GM21723 (cell line): ENCODE measurements around the gene FAM171A1.
"Not testable (repeated sequence)": the region's sequence is repeated elsewhere in the genome, so short reads cannot be mapped to it uniquely, and the experiment has no call there.

ENCODE experiments used
- ATAC-seq: cut with Tn5 transposase; IDR thresholded peaks from one replicate; pipeline ENCODE4 v1.9.1; 2021; ENCODE audit warnings: mild to moderate bottlenecking, moderate library complexity; ENCODE audit not compliant: unreplicated experiment

Gene FAM171A1

DNA sequence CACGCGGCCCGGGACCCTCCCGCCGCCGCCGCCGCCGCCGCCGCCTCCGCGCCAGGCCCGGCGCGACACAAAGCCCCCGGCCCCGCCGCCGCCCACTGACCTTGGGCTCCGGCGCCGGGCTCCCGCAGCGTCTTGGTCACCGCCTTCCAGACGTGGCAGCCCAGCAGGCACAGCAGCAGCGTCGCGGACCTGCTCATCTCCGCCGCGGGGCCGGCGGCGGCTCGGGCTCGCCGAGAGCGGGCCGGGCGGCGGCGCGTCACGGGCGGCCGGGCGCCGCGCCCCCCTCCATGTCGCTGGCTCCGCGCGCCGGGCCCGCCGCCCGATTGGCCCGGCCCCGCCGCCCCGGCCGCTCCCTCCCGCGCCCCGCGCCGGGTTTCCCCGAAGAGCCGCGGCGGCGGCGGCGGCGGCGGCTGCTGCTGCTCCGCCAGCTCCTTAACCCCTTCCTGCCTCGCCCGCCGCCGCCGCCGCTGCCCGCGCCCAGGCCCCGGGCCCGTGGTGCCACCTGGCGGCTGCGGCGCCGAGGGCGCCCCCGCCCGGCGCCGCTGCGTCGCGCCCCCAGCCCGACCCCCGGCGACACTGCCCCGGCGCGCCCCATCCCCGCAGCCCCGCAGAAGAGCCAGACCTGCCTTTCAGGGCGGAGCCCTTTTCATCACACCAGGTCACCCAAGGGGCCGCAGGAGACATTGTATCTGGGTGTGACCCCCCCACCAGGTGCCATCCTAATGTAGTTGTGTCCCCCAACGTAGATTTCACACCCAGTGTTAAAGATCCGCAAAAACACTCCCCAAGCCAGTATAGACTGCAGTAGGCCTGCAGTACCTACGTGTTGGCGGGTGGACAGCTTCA, at the start of gene FAM171A1:
FAM171A1 (minus strand) TSS at position 434 of the 846 bp plus-strand sequence; CDS start at position 197, 237 bp downstream.
- ATAC-seq, result peak; percentile 56

DNA sequence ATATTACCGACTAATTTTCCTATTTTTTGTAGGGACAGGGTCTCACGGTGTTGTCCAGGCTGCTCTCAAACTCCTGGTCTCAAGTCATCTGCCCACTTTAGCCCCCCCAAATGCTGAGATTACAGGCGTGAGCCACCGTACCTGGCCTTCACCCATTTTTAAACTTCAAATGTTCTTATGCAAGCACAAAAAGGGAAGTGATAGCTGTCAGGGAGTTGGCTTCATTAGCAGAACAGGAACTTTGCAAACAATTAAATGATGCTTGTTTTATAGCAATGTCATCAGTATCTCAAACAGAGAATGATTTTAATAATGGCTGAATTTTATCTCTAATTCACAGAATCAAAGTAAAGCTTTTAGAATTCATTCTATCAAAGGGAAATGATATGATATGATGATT, 49.8 kb upstream of the FAM171A1 start:
- ATAC-seq, result no peak

DNA sequence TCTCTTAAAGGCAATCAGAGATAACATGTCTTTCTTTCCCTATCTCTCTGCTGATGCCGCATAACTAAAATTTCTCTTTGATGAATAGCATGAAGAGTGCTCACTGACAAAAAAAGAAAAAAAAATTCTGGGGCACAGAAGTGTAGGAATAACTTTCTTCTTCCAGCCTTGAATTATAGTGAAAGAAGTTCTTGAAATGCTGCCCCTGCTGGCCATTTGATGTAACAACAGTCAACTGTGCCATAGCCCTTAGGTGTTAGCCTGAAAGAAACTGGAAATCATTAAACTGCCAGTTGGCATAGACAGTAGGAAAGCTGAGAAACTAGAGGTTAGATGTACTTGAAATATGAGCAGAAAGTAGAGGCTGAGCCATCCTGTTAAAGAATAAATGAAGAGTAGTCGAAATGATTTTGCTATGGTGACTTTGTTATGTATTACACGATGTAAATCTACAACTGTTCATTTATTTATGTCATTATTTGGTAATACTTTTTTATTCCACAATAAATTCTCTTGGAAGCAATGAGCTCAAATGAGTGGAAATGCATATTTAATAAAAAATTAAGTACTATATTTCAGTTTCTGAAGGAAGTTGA, 48.3 kb upstream of the FAM171A1 start:
- peak; percentile 60 for ATAC-seq

DNA sequence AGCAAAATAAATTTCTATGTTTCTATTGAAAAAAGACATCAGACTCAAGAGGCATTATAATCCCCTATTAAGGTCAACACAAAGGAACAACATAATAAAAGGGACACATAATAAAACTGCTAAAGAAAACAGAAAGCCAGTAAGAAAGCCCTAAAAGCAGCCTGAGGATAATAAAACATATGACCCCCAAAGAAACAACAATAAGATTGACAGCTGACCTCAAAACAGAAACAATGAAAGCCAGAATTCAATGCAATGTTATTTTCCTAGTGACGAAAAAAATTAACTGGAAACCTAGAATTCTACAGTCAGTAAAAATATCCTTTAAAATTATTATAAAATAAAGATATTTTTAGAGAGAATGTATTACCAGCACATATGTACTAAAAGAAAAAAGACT, 44.9 kb upstream of the FAM171A1 start:
- ATAC-seq, result no peak

DNA sequence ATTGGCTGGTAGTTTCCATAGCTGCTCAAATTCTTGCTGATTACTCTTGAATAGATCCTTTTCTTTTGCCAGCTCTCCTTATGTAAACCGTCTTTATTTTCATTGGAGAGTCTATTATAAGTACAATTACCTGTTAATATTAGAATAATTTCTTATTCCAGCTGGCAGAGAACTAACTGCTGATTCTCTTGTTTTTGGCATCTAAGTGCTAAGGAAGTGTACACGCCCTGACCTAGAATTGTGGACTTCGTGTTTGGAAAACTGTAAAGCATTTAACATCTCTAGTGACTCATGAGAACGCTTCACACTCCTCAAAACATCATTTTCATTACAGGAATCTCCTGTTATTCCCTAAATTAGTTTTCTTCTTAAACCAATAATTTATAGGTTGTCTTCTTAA, 39.9 kb upstream of the FAM171A1 start:
- ATAC-seq, result no peak

DNA sequence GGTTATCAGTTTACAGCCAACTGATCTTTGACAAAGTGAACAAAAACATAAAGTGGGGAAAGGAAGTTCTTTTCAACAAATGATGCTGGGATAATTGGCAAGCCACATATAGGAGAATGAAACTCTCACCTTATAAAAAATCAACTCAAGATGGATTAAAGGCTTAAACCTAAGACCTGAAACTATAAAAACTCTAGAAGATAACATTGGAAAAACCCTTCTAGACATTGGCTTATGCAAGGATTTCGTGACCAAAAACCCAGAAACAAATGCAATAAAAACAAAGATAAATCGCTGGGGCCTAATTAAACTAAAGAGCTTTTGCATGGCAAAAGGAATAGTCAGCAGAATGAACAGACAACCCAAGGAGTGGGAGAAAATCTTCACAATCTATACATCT, 38.3 kb upstream of the FAM171A1 start:
- ATAC-seq, result not testable (repeated sequence)

DNA sequence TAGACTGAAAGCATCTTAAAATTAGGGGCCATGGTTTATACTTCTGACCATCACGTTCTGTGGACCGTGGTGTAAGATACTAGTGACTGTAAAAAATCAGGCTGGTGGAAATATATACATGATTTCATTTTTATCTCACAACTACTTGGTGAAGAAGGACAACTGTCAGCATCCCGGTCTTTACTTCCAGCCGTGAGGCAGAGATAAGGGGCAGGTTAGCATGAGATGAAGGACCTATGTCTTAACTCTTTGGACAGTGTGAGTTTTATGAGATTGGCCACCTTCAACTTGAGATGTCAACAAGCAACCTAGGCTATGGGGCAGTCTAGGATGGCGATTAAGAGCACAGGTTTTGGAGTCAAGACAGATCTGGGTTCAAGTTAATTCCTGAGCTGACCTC, 37.5 kb upstream of the FAM171A1 start:
- no peak for ATAC-seq

DNA sequence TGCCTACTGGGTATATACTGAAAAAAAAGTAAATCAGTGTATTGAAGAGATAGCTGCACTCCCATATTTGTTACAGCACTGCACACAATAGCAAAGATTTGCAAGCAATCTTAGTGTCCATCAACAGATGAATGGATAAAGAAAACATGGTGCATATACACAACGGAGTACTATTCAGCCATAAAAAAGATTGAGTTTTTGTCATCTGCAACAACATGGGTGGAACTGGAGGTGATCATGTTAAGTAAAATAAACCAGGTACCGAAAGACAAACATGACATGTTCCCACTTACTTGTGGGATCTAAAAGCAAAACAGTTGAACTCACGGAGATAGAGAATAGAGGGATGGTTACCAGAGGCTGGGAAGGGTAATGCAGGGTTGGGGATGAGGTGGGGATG, 34.2 kb upstream of the FAM171A1 start:
- ATAC-seq, result no peak

DNA sequence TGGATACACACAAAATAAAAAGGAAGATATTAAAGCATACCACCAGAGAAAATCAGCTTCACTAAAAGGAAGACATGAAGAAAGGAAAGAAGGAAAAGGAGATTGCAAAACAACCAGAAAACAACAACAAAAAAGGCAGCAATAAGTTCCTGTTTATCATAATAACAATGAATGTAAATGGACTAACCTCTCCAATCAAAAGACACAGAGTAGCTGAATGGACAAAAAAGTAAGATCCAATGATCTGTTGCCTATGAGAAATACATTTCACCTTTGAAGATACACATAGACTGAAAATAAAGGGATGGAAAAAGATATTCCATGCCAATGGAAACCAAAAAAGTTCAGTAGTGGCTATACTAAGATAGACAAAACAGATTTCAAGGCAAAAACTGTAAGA, 30.3 kb upstream of the FAM171A1 start:
- no peak for ATAC-seq

DNA sequence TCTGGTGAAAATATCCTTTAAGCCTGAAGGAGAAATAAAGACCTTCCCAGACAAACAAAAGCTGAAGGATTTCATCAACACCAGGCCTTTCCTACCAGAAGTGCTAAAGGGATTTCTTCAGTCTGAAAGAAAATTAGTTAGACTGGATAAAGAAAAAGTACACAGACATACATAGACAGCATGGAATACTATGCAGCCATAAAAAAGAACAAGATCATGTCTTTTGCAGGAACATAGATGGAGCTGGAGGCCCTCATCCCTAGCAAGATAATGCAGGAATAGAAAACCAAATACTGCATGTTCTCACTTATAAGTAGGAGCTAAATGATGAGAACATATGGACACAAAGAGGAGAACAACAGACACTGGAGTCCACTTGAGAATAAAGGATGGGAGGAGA, 29.4 kb upstream of the FAM171A1 start:
- not testable (repeated sequence) for ATAC-seq

DNA sequence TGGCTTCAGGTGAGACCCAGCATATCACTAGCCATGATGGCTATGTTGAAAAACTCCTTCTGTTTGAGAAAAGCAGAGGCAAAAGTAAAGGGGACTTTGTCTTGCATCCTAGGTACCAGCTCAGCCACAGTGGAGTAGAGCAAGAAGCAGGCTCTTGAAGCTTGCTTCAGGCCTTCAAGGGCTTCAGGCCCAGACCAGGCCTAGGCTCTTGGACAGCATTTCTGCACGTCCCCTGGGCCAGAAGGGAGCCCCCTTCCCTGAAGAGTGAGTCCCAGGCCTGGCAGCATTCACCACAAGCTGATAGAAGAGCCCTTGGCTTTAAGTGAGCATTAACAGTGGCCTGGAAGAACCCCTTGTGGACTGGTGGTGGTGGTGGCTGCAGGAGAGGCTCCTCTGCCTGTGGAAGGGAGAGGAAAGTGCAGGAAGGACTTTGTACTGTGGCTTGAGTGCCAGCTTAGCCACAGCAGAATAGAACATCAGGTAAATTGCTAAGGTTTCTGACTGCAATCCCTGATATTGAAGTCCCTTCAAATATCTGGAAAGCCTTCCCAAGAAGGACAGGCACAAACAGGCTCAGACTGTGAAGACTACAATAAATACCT, 28.1 kb upstream of the FAM171A1 start:
- ATAC-seq, result no peak

DNA sequence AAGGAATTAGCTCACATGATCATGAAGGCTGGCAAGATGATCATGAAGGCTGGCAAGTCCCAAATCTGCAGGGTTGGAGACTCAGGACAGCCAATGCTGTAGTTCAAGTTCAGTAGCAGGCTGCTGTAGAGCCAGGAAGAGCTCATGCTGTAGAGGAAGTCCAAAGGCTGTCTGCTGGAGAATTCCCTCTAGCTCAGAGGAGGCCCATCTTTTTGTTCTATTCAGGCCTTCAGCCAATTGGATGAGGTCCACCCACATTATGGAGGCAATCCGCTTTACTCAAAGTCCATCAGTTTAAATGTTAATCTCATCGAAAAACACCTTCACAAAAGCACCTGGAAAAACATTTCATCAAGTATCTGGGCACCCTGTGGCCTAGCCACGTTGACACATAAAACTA, 24.8 kb upstream of the FAM171A1 start:
- no peak for ATAC-seq

DNA sequence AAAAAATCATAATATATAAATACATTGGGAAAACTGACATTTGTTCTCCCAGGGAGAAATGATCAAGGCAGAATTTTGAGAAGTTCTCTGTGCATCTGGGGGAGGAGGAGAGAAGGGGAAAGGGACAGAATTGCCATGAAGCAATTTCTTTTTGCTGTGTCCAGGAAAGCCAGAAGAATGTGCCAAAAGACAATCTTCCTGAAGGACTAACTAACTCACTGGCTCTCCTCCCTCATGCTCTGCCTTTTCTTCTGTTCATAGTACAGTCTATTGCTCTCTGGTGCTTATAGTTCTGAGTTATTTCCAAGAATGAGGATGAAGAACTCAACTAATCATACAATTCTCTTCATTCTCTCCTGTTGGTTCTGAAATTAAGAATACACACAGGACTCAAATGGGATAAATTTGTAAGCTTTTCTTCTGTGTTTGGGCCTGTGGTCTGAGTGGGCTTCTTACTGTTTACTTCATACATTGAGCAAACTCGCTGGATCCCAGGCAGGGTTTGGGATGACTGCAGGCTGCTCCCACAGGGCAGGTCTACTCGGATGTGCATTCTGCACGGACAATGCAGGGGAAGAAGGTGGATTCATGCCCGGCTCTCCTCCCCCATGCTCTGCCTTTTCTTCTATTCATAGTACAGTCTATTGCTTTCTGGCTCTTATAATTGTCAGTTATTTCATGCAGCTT, 22.2 kb upstream of the FAM171A1 start:
- no peak for ATAC-seq

DNA sequence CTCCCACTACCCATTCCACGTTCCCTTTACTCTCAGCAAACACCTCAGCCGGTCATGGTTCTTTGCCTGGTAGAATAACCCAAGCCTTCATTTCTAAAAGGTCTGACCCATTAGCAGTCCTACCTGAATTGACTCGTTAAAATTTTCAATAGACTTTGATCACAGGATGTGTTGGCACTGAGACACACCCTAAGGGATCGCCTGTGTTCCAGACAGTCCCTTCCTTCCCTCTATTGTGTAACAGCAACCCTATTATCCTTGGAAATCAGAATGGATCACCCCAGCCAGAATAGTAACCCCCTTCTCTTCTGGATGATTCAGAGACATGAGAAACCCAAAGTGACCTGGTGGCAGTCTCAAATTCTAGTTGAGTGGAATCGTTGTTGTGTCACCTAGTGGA, 20.4 kb upstream of the FAM171A1 start:
- ATAC-seq, result no peak

DNA sequence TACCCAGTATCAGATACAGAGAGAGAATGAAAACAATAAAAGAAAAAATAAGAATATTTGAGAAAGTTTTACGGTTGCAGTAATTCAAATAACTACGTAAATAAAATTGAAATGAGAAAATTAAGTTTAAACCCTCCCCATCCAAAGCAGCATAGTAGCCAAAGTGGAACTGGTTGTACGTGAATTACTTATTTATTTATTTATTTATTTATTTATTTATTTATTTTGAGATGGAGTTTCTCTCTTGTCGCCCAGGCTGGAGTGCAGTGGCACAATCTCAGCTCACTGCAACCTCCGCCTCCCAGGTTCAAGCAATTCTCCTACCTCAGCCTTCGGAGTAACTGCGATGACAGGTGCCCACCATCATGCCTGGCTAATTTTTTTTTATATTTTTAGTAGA, 17.1 kb upstream of the FAM171A1 start:
- not testable (repeated sequence) for ATAC-seq

DNA sequence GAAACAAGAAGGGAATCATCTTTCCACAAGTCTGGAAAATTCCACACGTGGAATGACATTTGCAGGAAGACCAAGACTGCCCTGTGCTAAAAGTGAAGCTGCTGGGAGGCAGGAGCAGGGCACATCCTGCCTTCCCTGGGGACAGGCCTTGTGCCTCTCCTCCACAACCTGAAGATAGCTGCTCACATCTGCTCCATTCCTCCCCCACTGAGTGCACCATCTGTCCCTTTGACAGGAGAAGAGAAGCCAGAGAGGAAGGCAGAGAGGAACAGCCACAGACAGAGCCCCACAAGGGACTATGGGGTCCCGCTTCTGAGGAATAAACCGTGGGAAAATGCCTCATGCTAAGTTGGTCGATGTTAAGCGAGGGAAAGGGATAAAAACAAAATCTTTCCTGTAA, 15.9 kb upstream of the FAM171A1 start:
- ATAC-seq, result no peak

DNA sequence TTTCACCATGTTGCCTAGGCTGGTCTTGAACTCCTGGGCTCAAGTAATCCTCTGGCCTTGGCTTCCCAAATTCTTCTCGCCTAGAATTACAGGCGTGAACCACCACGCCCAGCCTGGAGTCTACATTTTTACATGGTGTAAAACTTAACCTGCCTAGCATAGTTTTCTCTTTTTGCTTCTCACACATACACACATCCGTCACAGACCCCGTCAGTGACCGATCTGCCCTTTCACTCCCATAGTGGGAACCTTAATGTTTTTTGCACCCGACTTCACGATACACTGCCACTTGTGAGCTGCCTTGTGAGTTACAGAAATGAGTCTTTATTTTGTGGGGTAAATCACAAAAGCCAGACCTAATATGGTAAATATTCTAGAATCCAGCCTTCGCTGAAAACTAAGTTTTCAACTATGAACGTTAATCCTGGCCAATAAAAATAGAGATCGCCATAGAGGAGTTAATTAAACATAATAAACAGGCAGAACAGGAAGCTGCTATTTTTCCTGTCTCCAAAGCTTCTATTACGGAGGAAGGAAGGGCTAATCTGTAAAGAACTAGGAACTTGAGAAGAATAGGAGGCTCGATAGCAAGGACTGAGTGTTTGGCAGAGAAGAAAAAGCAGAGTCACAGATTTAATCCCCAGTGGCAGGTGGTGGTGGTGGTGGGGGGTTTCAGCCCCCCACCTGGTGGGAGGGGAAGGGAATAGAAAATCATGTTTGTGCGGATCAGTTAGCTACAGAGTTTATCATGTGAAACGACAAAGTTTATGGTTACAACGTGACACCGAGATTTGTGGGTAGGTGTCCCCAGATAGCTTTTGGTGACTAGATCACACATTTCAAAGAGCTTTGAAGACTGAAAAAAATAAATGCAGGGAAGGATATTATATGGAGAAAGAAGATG, 14.7 kb upstream of the FAM171A1 start:
- no peak for ATAC-seq

DNA sequence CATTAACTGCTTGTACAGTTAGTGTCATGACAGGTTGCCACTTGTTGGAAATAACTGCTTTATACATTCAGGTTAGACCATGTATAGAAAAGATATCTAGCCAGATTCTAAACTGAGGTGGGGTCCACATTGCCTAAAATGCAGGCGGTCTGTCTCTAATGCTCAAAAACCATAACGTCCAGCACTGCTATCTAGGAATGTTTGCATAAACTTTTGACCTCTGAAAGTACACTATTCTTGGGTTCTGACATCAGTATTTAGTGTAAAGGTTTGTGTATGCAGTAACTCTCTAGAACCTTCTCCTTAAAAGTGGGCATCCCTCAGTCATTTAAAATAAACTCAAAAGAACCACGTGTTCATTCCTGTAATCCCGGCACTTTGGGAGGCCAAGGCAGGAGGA, 10.3 kb upstream of the FAM171A1 start:
- no peak for ATAC-seq

DNA sequence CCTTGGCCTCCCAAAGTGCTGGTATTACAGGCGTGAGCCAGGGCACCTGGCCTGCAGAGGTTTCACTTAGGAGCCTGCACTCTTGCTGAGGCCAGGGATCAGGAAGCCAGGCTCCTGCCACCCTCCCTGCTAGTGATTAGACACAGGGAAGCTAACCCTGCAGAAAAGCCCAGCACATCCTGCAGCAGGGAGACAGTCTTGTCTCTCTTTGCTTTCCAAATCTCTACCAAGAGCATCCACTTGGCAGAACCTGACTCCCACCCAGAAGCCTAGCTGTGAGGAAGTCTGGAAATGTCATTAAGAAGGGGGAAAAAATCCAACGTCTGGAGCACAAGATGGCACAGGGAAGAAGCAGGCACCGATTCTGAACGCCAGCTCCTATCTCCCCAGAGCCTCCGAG, 8.0 kb upstream of the FAM171A1 start:
- no peak for ATAC-seq

DNA sequence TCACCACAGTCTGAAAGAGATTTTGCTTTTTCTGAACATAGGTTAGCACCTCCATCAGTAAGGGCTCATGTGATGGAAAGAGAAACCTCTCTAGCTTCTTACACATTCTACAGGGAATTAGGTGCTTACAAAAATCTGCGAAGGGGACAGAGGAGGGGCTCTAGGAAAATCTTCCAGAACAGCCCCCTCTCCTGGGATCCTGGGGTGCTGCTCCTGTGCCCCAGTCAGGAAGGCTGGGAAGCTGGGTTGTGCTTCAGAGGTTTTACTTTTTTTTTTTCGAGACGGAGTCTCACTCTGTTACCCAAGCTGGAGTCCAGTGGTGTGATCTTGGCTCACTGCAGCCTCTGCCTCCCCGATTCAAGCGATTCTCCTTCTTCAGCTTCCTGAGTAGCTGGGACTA, 7.5 kb upstream of the FAM171A1 start:
- no peak for ATAC-seq

DNA sequence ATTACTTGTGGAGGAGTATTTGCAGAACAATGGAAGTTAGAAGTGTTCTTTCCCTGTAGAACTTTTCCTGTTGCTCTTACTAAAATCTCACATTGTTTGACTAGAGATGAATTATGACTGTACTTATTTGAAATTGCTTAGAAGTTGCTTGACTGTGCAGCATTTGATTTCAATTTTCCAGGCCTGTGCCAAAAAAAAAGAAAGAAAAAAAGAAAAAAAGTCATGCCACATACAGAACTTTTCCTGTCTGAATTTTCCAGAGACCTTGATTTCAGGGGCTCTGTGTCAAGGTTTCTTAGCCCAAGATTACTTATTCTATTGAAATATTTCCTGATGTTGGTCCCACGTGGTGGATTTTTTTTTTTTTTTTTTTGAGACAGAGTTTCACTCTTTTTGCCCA, 3.5 kb upstream of the FAM171A1 start:
- ATAC-seq, result no peak
